Umbilical cord (tissue), 2 donors: ENCODE measurements around the gene KLHL18. TPM values are rescaled to one million over a fixed set of nuclear protein-coding genes. Genes with fewer than 3 reads are reported as not detected.
"Not testable (repeated sequence)": the region's sequence is repeated elsewhere in the genome, so short reads cannot be mapped to it uniquely, and the experiment has no call there.

Experiments
- DNase-seq: peaks from one replicate; pipeline ENCODE4 v3.0.0-alpha.2; 2015; ENCODE audit warnings: low spot score
- total RNA-seq: library from RNA; depleted of rRNA; stranded (reverse); fragments of >200 nt; gene quantifications from one replicate; pipeline ENCODE4 v1.2.3, GENCODE V29; 2014; ENCODE audit warnings: low replicate concordance; ENCODE audit not compliant: insufficient read depth

KLHL18 gene
- total RNA-seq, 1 donor from 2014 or later: 11.8 TPM

- DNase-seq: no peak
Measured at GRCh38 chr3:47313341-47314055, 30.8 kb downstream of the KLHL18 start.

- DNase-seq: no peak
Measured at GRCh38 chr3:47314056-47314764, 31.5 kb downstream of the KLHL18 start.

DNA sequence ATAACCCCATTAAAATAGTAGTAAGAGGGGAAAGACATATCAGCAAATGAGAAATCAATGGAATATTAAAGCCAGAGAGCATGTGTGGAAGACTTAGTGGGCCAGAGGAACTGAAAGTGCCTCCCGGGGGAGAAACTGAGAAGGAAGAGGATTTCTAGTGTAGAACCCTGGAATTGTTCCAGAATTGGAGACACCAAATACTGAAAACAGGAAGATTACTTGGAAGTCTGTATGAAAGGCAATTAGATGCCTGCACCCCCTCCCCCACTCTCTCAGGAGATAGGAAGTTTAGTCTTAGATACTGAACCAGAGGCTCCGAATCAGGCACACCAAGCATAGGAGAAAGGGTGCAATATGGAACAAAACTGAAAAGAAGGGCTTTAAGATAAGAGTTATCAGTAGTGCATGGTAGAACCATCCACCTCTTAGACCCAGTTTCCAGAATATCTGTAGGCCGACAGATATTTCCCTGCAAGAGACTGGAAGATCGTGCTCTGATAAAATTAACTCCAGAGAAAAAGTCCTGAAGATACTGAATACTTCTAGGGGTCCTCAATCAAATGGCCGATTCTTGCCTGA lies 32.4 kb downstream of the KLHL18 start:
- DNase-seq: peak; percentile 24

DNA sequence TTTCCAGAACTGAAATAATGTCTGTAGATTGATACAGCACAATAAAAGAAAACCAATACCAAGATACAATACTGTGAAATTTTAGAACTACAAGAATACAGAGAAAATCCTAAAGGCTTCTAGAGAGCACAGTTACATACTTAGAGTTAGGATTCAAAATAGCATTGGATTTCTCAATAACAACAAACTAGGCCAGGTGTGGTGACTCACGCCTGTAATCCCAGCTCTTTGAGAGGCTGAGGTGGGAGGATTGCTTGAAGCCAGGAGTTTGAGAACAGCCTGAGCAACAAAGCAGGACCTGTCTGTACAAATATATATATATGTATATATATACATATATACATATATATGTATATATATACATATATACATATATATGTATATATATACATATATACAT lies 33.4 kb downstream of the KLHL18 start:
- not testable (repeated sequence) for DNase-seq

- DNase-seq: no peak
Measured at GRCh38 chr3:47318916-47319315, 36.2 kb downstream of the KLHL18 start.

- DNase-seq: no peak
Measured at GRCh38 chr3:47319956-47320355, 37.2 kb downstream of the KLHL18 start.

GRCh38 chr3:47323431-47324277 lies 40.9 kb downstream of the KLHL18 start:
- peak; percentile 21 for DNase-seq

DNA sequence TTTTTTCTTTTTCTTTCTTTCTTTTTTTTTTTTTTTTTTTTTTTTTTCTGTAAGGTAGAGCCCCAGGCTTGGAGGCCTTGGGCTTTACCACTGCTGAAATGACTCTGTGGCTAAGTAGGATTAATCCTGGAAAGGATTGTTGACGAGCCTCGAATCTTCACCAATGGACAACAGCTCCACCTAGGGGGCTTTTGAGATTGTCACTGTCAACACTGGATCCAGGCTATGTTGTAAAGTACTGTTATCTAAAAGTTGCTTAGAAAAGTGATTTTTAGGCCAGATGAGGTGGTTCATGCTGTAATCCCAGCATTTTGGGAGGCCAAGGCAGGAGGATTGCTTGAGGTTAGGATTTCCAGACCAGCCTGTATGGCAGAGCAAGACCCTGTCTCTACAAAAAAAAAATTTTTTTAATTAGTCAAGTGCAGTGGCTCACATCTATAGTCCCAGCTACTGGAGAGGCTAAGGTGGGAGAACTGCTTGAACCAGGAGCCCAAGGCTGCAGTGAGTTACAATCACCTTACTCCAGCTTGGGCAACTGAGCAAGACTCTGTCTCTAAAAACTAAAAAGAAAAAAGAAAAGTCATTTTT lies 41.6 kb downstream of the KLHL18 start:
- peak; percentile 83 for DNase-seq

DNA sequence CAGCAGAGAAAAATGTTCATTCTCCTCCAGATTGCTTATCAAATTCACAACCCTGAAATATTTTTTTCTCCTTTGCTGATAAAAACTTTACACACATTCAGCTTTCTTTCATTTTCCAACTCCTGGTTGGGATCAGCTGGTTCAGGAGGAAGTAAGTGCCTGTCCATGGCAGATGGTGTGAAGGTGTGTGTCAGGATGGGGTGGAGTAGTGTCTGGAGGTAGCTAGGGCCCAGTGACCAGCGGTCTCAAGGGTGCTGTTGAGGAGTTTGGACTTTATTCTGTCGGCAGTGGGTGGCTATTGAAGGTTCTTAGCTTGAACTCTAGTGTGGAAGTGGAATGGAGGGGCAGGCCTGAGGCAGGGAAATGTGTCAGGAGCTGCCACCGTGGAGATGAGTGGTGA lies 51.2 kb downstream of the KLHL18 start:
- no peak for DNase-seq

- no peak for DNase-seq
Measured at GRCh38 chr3:47337656-47338055, 54.9 kb downstream of the KLHL18 start.

- DNase-seq: no peak
Measured at GRCh38 chr3:47339951-47340350, 57.2 kb downstream of the KLHL18 start.

GRCh38 chr3:47340866-47341265 lies 58.1 kb downstream of the KLHL18 start:
- DNase-seq: no peak

DNA sequence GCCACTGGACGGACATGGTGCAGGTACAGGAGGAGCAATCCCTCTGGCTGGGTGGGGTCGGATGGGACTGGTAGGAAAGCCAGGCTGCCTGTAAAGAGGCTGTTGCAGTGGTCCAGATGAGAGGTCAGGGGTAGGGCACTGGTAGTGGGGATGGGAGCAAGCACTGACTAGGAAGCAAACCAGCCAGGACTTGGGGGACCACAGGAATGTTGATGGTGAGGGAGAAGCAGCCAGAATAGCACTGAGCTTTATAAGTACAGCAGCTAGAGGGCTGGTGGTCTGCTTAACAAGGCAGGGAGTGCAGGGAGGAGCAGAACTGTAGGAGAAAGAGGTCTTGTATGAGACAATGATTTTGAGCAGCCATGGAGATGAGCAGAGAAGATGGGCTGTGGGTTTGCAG lies 59.4 kb downstream of the KLHL18 start:
- no peak for DNase-seq

DNA sequence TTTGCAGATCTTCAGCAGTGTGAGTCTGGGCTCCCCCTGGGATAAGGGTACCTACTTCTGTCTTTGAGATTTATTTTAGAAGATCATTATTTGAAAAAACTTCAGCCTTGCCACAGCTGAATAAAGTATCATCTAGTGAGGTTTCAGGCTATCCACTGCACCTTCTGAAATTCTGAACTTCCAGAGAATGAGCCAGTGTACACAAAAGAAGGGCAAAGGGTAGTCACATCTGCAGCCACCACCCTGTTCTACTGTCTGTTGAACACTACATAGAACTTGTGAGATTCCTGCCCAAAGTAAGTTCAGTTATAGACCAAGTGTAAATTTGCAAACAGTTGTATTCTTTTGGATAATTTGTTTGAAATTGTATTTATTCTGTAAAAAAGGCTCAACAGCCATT lies 60.1 kb downstream of the KLHL18 start:
- no peak for DNase-seq

GRCh38 chr3:47343471-47343971 lies 60.8 kb downstream of the KLHL18 start:
- no peak for DNase-seq

GRCh38 chr3:47344971-47345370 lies 62.2 kb downstream of the KLHL18 start:
- DNase-seq: no peak

GRCh38 chr3:47347217-47347801 lies 64.6 kb downstream of the KLHL18 start:
- DNase-seq: peak; percentile 21

- DNase-seq: no peak
Measured at GRCh38 chr3:47348411-47349154, 65.8 kb downstream of the KLHL18 start.

DNA sequence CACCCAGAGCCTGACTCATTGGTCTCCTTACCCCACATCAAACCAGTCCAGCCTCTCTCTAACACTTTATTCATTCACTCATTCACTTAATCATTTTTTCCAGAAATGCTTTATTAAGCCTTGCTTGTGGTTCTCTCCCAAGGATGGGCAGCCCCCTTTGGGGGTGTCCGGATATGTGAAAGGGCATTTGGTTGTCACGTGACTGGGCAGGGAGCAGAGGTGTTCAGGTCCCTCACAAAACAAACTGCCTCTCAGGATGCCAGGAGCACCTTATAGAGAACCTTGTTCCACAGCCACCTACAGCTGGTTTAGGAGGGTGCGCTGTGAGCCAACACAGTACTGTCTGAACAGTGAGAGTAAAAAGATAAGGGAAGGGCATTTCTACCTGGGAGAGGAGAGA lies 72.3 kb downstream of the KLHL18 start:
- no peak for DNase-seq

GRCh38 chr3:47356201-47356600 lies 73.5 kb downstream of the KLHL18 start:
- DNase-seq: no peak
